GM10248 (cell line): Measurements from ENCODE around the gene STK38L.

Experiments used
- CTCF ChIA-PET: fragments of 300-600 bp; sonication (Branson Sonifier 250); formaldehyde crosslinking; extraction: SDS; loops from one replicate; lab custom pipeline; 2021; ENCODE audit warnings: antibody characterized with exemption; lab: Yijun Ruan, JAX
- POLR2A ChIA-PET: fragments of 350-650 bp; sonication (Branson Sonifier 250); formaldehyde crosslinking; extraction: SDS; loops from one replicate; lab custom pipeline; 2020; ENCODE audit warnings: antibody characterized with exemption; lab: Yijun Ruan, JAX
- DNase-seq: peaks from one replicate; pipeline ENCODE4 v3.0.0; 2012; ENCODE audit errors: extremely low spot score
- CTCF ChIP-seq: IDR thresholded peaks from 2 replicates; pipeline ENCODE4 v1.5.1; 2012; ENCODE audit warnings: mild to moderate bottlenecking, low read depth; ENCODE audit errors: extremely low read depth, missing control alignments, control extremely low read depth

The STK38L gene

GRCh38 chr12:27276275-27276674 is 32.2 kb downstream of the STK38L start:
- TF ChIP-seq CTCF = no peak
- CTCF ChIA-PET = interaction anchor here (0.6 kb wide), 1 partner anchor 35 kb away, joined by 3 read pairs; no protein-coding TSS in a partner anchor
- no peak for DNase-seq
- POLR2A ChIA-PET = no interaction called here

- POLR2A ChIA-PET = interaction anchor here (1.0 to 1.5 kb wide), 3 partner anchors 25 to 35 kb away, joined by 3 to 6 read pairs (median 4); partner anchors contain the start of gene STK38L
- peak; percentile 45 for DNase-seq
- CTCF ChIA-PET = interaction anchor here (0.9 to 4.6 kb wide), 7 partner anchors 8 to 323 kb away, joined by 3 to 28 read pairs (median 5); no protein-coding TSS in a partner anchor
- TF ChIP-seq CTCF = no peak
Observed at GRCh38 chr12:27277846-27278260, 33.8 kb downstream of the STK38L start.

GRCh38 chr12:27279826-27280225 is 35.7 kb downstream of the STK38L start:
- no peak for DNase-seq
- no peak for TF ChIP-seq CTCF
- ChIA-PET CTCF (interaction anchor here (1.2 to 4.6 kb wide), 8 partner anchors 10 to 264 kb away, joined by 3 to 28 read pairs (median 5); no protein-coding TSS in a partner anchor), POLR2A (interaction anchor here (0.7 kb wide), 1 partner anchor 10 kb away, joined by 5 read pairs; no protein-coding TSS in a partner anchor)

- TF ChIP-seq CTCF = no peak
- POLR2A ChIA-PET = no interaction called here
- no peak for DNase-seq
- CTCF ChIA-PET = interaction anchor here (0.8 to 4.6 kb wide), 7 partner anchors 10 to 58 kb away, joined by 3 to 28 read pairs (median 6); no protein-coding TSS in a partner anchor
Observed at GRCh38 chr12:27280412-27280811, 36.3 kb downstream of the STK38L start.

GRCh38 chr12:27282754-27283153 is 38.7 kb downstream of the STK38L start:
- POLR2A ChIA-PET = interaction anchor here (0.6 kb wide), 1 partner anchor 64 kb away, joined by 3 read pairs; no protein-coding TSS in a partner anchor

GRCh38 chr12:27284021-27284420 is 39.9 kb downstream of the STK38L start:
- no peak for DNase-seq
- POLR2A ChIA-PET = no interaction called here
- no peak for TF ChIP-seq CTCF
- CTCF ChIA-PET = interaction anchor here (1.0 to 4.2 kb wide), 5 partner anchors 12 to 63 kb away, joined by 3 to 17 read pairs (median 4); partner anchors contain the start of gene STK38L

More at GRCh38 chr12:27282754-27283153, 38.7 kb downstream of the STK38L start:
- DNase-seq = no peak
- CTCF ChIA-PET = interaction anchor here (1.0 to 3.7 kb wide), 9 partner anchors 7 to 41 kb away, joined by 3 to 15 read pairs (median 4); no protein-coding TSS in a partner anchor
- no peak for TF ChIP-seq CTCF
